ENCODE results near the gene LAMA1.

The LAMA1 gene, protein sequence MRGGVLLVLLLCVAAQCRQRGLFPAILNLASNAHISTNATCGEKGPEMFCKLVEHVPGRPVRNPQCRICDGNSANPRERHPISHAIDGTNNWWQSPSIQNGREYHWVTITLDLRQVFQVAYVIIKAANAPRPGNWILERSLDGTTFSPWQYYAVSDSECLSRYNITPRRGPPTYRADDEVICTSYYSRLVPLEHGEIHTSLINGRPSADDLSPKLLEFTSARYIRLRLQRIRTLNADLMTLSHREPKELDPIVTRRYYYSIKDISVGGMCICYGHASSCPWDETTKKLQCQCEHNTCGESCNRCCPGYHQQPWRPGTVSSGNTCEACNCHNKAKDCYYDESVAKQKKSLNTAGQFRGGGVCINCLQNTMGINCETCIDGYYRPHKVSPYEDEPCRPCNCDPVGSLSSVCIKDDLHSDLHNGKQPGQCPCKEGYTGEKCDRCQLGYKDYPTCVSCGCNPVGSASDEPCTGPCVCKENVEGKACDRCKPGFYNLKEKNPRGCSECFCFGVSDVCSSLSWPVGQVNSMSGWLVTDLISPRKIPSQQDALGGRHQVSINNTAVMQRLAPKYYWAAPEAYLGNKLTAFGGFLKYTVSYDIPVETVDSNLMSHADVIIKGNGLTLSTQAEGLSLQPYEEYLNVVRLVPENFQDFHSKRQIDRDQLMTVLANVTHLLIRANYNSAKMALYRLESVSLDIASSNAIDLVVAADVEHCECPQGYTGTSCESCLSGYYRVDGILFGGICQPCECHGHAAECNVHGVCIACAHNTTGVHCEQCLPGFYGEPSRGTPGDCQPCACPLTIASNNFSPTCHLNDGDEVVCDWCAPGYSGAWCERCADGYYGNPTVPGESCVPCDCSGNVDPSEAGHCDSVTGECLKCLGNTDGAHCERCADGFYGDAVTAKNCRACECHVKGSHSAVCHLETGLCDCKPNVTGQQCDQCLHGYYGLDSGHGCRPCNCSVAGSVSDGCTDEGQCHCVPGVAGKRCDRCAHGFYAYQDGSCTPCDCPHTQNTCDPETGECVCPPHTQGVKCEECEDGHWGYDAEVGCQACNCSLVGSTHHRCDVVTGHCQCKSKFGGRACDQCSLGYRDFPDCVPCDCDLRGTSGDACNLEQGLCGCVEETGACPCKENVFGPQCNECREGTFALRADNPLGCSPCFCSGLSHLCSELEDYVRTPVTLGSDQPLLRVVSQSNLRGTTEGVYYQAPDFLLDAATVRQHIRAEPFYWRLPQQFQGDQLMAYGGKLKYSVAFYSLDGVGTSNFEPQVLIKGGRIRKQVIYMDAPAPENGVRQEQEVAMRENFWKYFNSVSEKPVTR (N-terminal part only)

DNA sequence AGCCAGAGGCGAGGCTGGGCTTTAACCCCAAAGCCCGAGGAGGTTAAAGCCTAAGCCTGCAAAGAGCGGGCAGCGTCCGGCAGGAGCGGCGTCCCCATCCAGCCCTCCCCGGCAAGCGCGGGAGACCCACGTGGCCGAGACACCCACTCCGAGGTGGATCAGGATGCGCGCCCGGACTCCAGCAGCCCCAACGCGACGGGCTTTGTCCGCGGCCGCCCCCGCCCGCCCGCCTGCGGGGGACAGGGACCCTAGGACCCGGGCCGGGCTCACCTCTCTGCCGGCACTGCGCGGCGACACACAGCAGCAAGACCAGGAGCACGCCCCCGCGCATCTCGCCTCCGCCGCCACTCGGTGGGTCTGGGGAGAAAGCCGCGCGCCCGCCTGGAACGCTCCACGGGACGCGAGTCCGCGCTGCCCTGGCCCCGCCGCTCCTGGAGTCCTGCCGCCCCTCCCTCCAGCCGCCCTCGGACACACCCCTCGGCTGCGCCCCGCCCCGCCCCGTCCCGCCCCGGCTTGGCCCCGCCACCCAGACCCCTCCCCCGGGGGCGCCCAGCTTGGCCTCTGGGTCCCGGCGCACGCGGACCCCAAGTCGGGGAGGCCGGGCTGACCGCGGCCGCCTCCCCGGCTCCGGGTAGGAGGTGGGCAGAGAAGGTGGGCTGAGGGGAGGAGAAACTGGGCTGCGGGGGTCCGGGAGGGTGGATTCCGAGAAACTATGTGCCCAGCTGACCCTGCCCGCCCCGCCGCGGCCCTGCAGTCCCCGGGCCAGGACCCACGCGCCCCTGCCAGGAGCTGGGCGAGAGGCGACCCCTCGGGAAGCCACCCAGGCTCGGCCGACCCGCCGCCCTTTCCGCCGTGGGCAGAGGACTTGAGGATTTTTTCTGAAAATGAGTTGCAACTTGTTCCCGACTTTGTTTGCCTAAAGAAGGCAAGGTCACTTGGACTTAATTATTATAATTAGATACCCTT is at the start of gene LAMA1:
TSS of gene LAMA1 (minus strand) at position 408 of the 966 bp plus-strand sequence. CDS start at position 331, 77 bp downstream.
- Histone ChIP-seq H3K9me3 (ENCODE audit: control insufficient read depth, low read length) (no peaks in the 10 kb centered on the region), H3K27me3 (ENCODE audit: control insufficient read depth, insufficient read depth, low read length) (no peaks in the 10 kb centered on the region), H2AFZ (peak within 1 kb of the TSS; percentile 64), H3K4me2 (ENCODE audit: low read length) (peak within 1 kb of the TSS; percentile 91), H3K27ac (no peak within 1 kb of the TSS), H3K79me2 (no peaks in the 10 kb centered on the region), H3K9ac (no peak within 1 kb of the TSS), H3K4me1 (no peaks in the 10 kb centered on the region), H3K4me3 (ENCODE audit: low read depth, low read length) (peak within 1 kb of the TSS; percentile 41), H3K36me3 (ENCODE audit: control insufficient read depth, insufficient read depth, low read length) (no peaks in the 10 kb centered on the region)
- TF ChIP-seq CTCF (IDR thresholded peaks at IDR 0.05), result no peak

DNA sequence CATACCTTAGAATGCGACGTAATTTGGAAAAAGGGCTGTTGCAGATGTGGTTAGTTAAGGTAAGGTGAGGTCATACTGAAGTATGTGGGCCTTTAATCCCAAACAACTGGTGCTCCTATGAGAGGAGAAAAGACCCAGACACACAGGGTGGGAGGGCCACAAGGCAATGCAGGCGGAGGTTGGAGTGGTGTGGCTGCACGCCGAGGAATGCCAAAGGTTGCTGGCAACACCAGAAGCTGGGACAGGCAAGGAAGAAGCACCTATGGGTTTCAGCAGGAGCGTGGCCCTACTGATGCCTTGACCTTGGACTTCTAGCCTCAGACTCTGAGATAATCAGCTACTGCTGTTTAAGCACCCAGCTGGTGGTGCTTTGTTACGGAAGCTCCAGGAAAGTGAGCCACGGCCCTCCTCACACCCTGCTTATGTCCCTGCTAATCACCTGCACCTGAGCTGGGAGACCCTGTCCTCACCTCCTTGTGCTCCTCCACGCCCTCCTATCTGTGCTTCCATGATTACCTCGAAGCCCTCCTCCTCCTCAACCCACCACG is 48.3 kb upstream of the LAMA1 start:
- H3K9ac ChIP-seq, result no peak overlapping the region
- no peak overlapping the region for H3K4me3 ChIP-seq (ENCODE audit: low read depth, low read length)
- no peaks in the 10 kb centered on the region for H3K9me3 ChIP-seq (ENCODE audit: control insufficient read depth, low read length)
- no peak overlapping the region for H3K4me2 ChIP-seq (ENCODE audit: low read length)
- H3K36me3 ChIP-seq (ENCODE audit: control insufficient read depth, insufficient read depth, low read length), result no peaks in the 10 kb centered on the region
- no peak overlapping the region for H2AFZ ChIP-seq
- no peak for TF ChIP-seq CTCF (IDR thresholded peaks at IDR 0.05)
- no peak overlapping the region for H3K27ac ChIP-seq
- no peaks in the 10 kb centered on the region for H3K4me1 ChIP-seq
- H3K27me3 ChIP-seq (ENCODE audit: control insufficient read depth, insufficient read depth, low read length), result no peaks in the 10 kb centered on the region
- no peaks in the 10 kb centered on the region for H3K79me2 ChIP-seq

- Histone ChIP-seq H3K27ac (no peak overlapping the region), H3K4me1 (no peaks in the 10 kb centered on the region), H3K4me2 (ENCODE audit: low read length) (no peak overlapping the region), H3K9ac (no peak overlapping the region), H3K36me3 (ENCODE audit: control insufficient read depth, insufficient read depth, low read length) (no peaks in the 10 kb centered on the region), H2AFZ (no peak overlapping the region), H3K27me3 (ENCODE audit: control insufficient read depth, insufficient read depth, low read length) (no peaks in the 10 kb centered on the region), H3K9me3 (ENCODE audit: control insufficient read depth, low read length) (no peaks in the 10 kb centered on the region), H3K4me3 (ENCODE audit: low read depth, low read length) (no peak overlapping the region), H3K79me2 (no peaks in the 10 kb centered on the region)
- peak; percentile 36 for TF ChIP-seq CTCF (IDR thresholded peaks at IDR 0.05)
Measured at GRCh38 chr18:7164323-7165004, 46.9 kb upstream of the LAMA1 start.
